IgD-negative memory B cell (primary cell): Measurements from ENCODE around the gene CLTA. TPM values are rescaled to one million over a fixed set of nuclear protein-coding genes. Genes with fewer than 3 reads are reported as not detected.

Experiments used
- H3K27ac Mint-ChIP-seq, 3 donors: one replicate each; pipeline ENCODE4 v1.8.0; 2020 to 2022; ENCODE audit warnings: mild to moderate bottlenecking in 3 of 3, mixed read lengths in 3 of 3, moderate library complexity in 1 of 3
- H3K27me3 Mint-ChIP-seq: one replicate; pipeline ENCODE4 v1.8.0; 2021; ENCODE audit warnings: mixed read lengths
- H3K36me3 Mint-ChIP-seq: one replicate; pipeline ENCODE4 v1.8.0; 2020; ENCODE audit warnings: mild to moderate bottlenecking, mixed read lengths
- H3K4me1 Mint-ChIP-seq, 3 donors: one replicate each; pipeline ENCODE4 v1.8.0; 2020 to 2022; ENCODE audit warnings: mixed read lengths in 3 of 3, mild to moderate bottlenecking in 1 of 3
- H3K4me3 Mint-ChIP-seq, 4 donors: one replicate each; pipeline ENCODE4 v1.8.0; 2020 to 2022; ENCODE audit warnings: mild to moderate bottlenecking in 4 of 4, mixed read lengths in 4 of 4, moderate library complexity in 3 of 4
- H3K9me3 Mint-ChIP-seq, 3 donors: one replicate each; pipeline ENCODE4 v1.8.0; 2020 to 2021; ENCODE audit warnings: mixed read lengths in 3 of 3, mild to moderate bottlenecking in 1 of 3
- polyA plus RNA-seq: library from polyadenylated mRNA; unstranded; fragments of 300-500 nt; fragmentation: Illumina TruSeq; gene quantifications from one replicate; pipeline ENCODE4 v1.2.3, GENCODE V29; 2021

CLTA gene
- 82.0 TPM for polyA plus RNA-seq

GRCh38 chr9:36190388-36191289, at the start of gene CLTA:
Gene CLTA (plus strand): TSS chr9:36190921. CDS start chr9:36191057, 136 bp downstream.
- Mint-ChIP-seq H3K9me3 (no peaks in the 10 kb centered on the region), H3K4me1 (peaks cover 37 to 46% (median 39%) of the 10 kb centered on the region in 3 donors), H3K27me3 (no peaks in the 10 kb centered on the region), H3K27ac (peak within 1 kb of the TSS; percentile 78 to 98 (median 96)), H3K36me3 (no peaks in the 10 kb centered on the region), H3K4me3 (peak within 1 kb of the TSS; percentile 84 to 97 (median 92))

GRCh38 chr9:36141288-36141687, 49.4 kb upstream of the CLTA start:
- H3K27me3 Mint-ChIP-seq, result peaks cover 1% of the 10 kb centered on the region
- peaks cover 68 to 79% (median 75%) of the 10 kb centered on the region in 3 donors for H3K4me1 Mint-ChIP-seq
- H3K36me3 Mint-ChIP-seq, result peaks cover 6% of the 10 kb centered on the region
- H3K4me3 Mint-ChIP-seq, result peak overlapping the region; percentile 50 to 100 (median 90)
- peak overlapping the region; percentile 85 to 91 (median 86) for H3K27ac Mint-ChIP-seq
- peaks cover 4 to 11% (median 5%) of the 10 kb centered on the region in 3 donors for H3K9me3 Mint-ChIP-seq

- peak overlapping the region; percentile 86 to 100 (median 91) for H3K27ac Mint-ChIP-seq
- H3K4me1 Mint-ChIP-seq, result peaks cover 70 to 80% (median 77%) of the 10 kb centered on the region in 3 donors
- H3K9me3 Mint-ChIP-seq, result peaks cover 4 to 12% (median 6%) of the 10 kb centered on the region in 3 donors
- peaks cover 1% of the 10 kb centered on the region for H3K27me3 Mint-ChIP-seq
- H3K4me3 Mint-ChIP-seq, result peak overlapping the region; percentile 95 to 100 (median 100)
- H3K36me3 Mint-ChIP-seq, result peaks cover 6% of the 10 kb centered on the region
These were observed 49.0 kb upstream of the CLTA start for GRCh38 chr9:36141761-36142160.

GRCh38 chr9:36142510-36143244, 48.0 kb upstream of the CLTA start:
- H3K27me3 Mint-ChIP-seq, result peaks cover 1% of the 10 kb centered on the region
- peaks cover 4 to 12% (median 6%) of the 10 kb centered on the region in 3 donors for H3K9me3 Mint-ChIP-seq
- peaks cover 66 to 83% (median 79%) of the 10 kb centered on the region in 3 donors for H3K4me1 Mint-ChIP-seq
- peak overlapping the region; percentile 86 to 100 (median 91) for H3K27ac Mint-ChIP-seq
- peaks cover 8% of the 10 kb centered on the region for H3K36me3 Mint-ChIP-seq
- H3K4me3 Mint-ChIP-seq, result peak overlapping the region; percentile 95 to 100 (median 100)

GRCh38 chr9:36143245-36143641, 47.5 kb upstream of the CLTA start:
- Mint-ChIP-seq H3K4me1 (peaks cover 63 to 83% (median 79%) of the 10 kb centered on the region in 3 donors), H3K36me3 (peaks cover 8% of the 10 kb centered on the region), H3K27me3 (peaks cover 1% of the 10 kb centered on the region), H3K9me3 (peaks cover 4 to 12% (median 6%) of the 10 kb centered on the region in 3 donors), H3K4me3 (peak overlapping the region; percentile 95 to 100 (median 100)), H3K27ac (peak overlapping the region; percentile 86 to 100 (median 91))

GRCh38 chr9:36144309-36145232, 46.1 kb upstream of the CLTA start:
- Mint-ChIP-seq H3K36me3 (peaks cover 8% of the 10 kb centered on the region), H3K4me3 (peak overlapping the region; percentile 95 to 100 (median 100)), H3K9me3 (peaks cover 4 to 12% (median 6%) of the 10 kb centered on the region in 3 donors), H3K27ac (peak overlapping the region; percentile 91 to 100 (median 98)), H3K27me3 (peaks cover 1% of the 10 kb centered on the region), H3K4me1 (peaks cover 57 to 76% (median 70%) of the 10 kb centered on the region in 3 donors)

GRCh38 chr9:36145970-36146369, 44.8 kb upstream of the CLTA start:
- Mint-ChIP-seq H3K36me3 (peaks cover 8% of the 10 kb centered on the region), H3K9me3 (peaks cover 4 to 12% (median 6%) of the 10 kb centered on the region in 3 donors), H3K27ac (peak overlapping the region; percentile 16 to 98 (median 90)), H3K4me3 (peak overlapping the region in 2 of 4 donors; percentile 95 to 100), H3K4me1 (peaks cover 53 to 71% (median 61%) of the 10 kb centered on the region in 3 donors), H3K27me3 (peaks cover 1% of the 10 kb centered on the region)

- Mint-ChIP-seq H3K36me3 (peaks cover 8% of the 10 kb centered on the region), H3K27ac (peak overlapping the region in 1 of 3 donors; percentile 16), H3K4me3 (peak overlapping the region in 1 of 4 donors; percentile 95), H3K27me3 (peaks cover 1% of the 10 kb centered on the region), H3K9me3 (peaks cover 4 to 12% (median 6%) of the 10 kb centered on the region in 3 donors), H3K4me1 (peaks cover 55 to 70% (median 61%) of the 10 kb centered on the region in 3 donors)
These were observed 44.1 kb upstream of the CLTA start for GRCh38 chr9:36146651-36147050.

- Mint-ChIP-seq H3K27ac (peak overlapping the region in 2 of 3 donors; percentile 45 to 83), H3K4me3 (peak overlapping the region in 3 of 4 donors; percentile 66 to 84 (median 80)), H3K4me1 (peaks cover 54 to 67% (median 62%) of the 10 kb centered on the region in 3 donors), H3K27me3 (peaks cover 2% of the 10 kb centered on the region), H3K9me3 (peaks cover 4 to 12% (median 6%) of the 10 kb centered on the region in 3 donors), H3K36me3 (peaks cover 10% of the 10 kb centered on the region)
These were observed 43.1 kb upstream of the CLTA start for GRCh38 chr9:36147441-36148175.

GRCh38 chr9:36148311-36149051, 42.2 kb upstream of the CLTA start:
- peaks cover 50 to 64% (median 64%) of the 10 kb centered on the region in 3 donors for H3K4me1 Mint-ChIP-seq
- H3K9me3 Mint-ChIP-seq, result peaks cover 4 to 12% (median 6%) of the 10 kb centered on the region in 3 donors
- peaks cover 10% of the 10 kb centered on the region for H3K36me3 Mint-ChIP-seq
- H3K27me3 Mint-ChIP-seq, result peaks cover 2% of the 10 kb centered on the region
- H3K27ac Mint-ChIP-seq, result peak overlapping the region; percentile 15 to 80 (median 53)
- peak overlapping the region in 2 of 4 donors; percentile 40 to 41 for H3K4me3 Mint-ChIP-seq

- no peak overlapping the region for H3K4me3 Mint-ChIP-seq
- H3K27me3 Mint-ChIP-seq, result peaks cover 2% of the 10 kb centered on the region
- H3K9me3 Mint-ChIP-seq, result peaks cover 4 to 12% (median 6%) of the 10 kb centered on the region in 3 donors
- H3K27ac Mint-ChIP-seq, result no peak overlapping the region
- peaks cover 13% of the 10 kb centered on the region for H3K36me3 Mint-ChIP-seq
- H3K4me1 Mint-ChIP-seq, result peaks cover 52 to 65% (median 62%) of the 10 kb centered on the region in 3 donors
These were observed 41.5 kb upstream of the CLTA start for GRCh38 chr9:36149197-36149596.

GRCh38 chr9:36150574-36151315, 40.0 kb upstream of the CLTA start:
- Mint-ChIP-seq H3K36me3 (peaks cover 7% of the 10 kb centered on the region), H3K27ac (peak overlapping the region; percentile 95 to 99 (median 98)), H3K27me3 (peaks cover 2% of the 10 kb centered on the region), H3K4me3 (peak overlapping the region in 3 of 4 donors; percentile 68 to 94 (median 93)), H3K9me3 (peaks cover 0 to 7% (median 4%) of the 10 kb centered on the region in 3 donors), H3K4me1 (peaks cover 48 to 59% (median 52%) of the 10 kb centered on the region in 3 donors)
